ENCODE data around the gene COX8C.

The COX8C gene

GRCh38 chr14:93347850-93348249, 868 bp downstream of the COX8C start:
- H3K4me3 ChIP-seq (ENCODE audit: low read depth, low read length) = no peak overlapping the region
- H3K4me1 ChIP-seq (ENCODE audit: control insufficient read depth, insufficient read depth, low read length) = peaks cover 3% of the 10 kb centered on the region; the same call in 1 of the 2 replicates
- H3K36me3 ChIP-seq (ENCODE audit: control insufficient read depth in 2 of 2, insufficient read depth in 1 of 2, low read length in 2 of 2) = no peaks in the 10 kb centered on the region
- H3K27ac ChIP-seq (ENCODE audit: extremely low read depth, low read depth, low read length) = no peak overlapping the region
- TF ChIP-seq ZNF768 (tag by site-specific recombination; IDR thresholded peaks at IDR 0.05) (no peak), HOXD13 (CRISPR knock-in tag; IDR thresholded peaks at IDR 0.05; ENCODE audit: borderline replicate concordance) (no peak)
- TF ChIP-seq, protein P1, sequence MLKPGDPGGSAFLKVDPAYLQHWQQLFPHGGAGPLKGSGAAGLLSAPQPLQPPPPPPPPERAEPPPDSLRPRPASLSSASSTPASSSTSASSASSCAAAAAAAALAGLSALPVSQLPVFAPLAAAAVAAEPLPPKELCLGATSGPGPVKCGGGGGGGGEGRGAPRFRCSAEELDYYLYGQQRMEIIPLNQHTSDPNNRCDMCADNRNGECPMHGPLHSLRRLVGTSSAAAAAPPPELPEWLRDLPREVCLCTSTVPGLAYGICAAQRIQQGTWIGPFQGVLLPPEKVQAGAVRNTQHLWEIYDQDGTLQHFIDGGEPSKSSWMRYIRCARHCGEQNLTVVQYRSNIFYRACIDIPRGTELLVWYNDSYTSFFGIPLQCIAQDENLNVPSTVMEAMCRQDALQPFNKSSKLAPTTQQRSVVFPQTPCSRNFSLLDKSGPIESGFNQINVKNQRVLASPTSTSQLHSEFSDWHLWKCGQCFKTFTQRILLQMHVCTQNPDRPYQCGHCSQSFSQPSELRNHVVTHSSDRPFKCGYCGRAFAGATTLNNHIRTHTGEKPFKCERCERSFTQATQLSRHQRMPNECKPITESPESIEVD (tag by site-specific recombination; IDR thresholded peaks at IDR 0.05) = 0 out of 2 replicates have a peak, but pooled peaks have one; percentile 4
- ChIA-PET POLR2A (no interaction called here), CTCF (no interaction called here)
- no peaks in the 10 kb centered on the region for H3K9me3 ChIP-seq (ENCODE audit: control insufficient read depth, insufficient read depth, low read depth, low read length)

GRCh38 chr14:93348292-93348691, 1.3 kb downstream of the COX8C start:
- CTCF ChIA-PET = interaction anchor here (0.7 kb wide), 1 partner anchor 682 kb away, joined by 3 read pairs; no protein-coding TSS in a partner anchor
- Histone ChIP-seq H3K27ac (ENCODE audit: extremely low read depth, low read depth, low read length) (no peak overlapping the region), H3K9me3 (ENCODE audit: control insufficient read depth, insufficient read depth, low read depth, low read length) (no peaks in the 10 kb centered on the region), H3K4me1 (ENCODE audit: control insufficient read depth, insufficient read depth, low read length) (peaks cover 3% of the 10 kb centered on the region; the same call in 1 of the 2 replicates), H3K36me3 (ENCODE audit: control insufficient read depth in 2 of 2, insufficient read depth in 1 of 2, low read length in 2 of 2) (no peaks in the 10 kb centered on the region), H3K4me3 (ENCODE audit: low read depth, low read length) (no peak overlapping the region)
- POLR2A ChIA-PET = interaction anchor here (0.8 kb wide), 1 partner anchor 233 kb away, joined by 3 read pairs; no protein-coding TSS in a partner anchor
- TF ChIP-seq ZBTB21 (tag by site-specific recombination; IDR thresholded peaks at IDR 0.05) (peak; percentile 79), ZNF174 (tag by site-specific recombination; IDR thresholded peaks at IDR 0.05) (no peak), ZNF571 (tag by site-specific recombination; IDR thresholded peaks at IDR 0.05) (no peak), HOXD13 (CRISPR knock-in tag; IDR thresholded peaks at IDR 0.05; ENCODE audit: borderline replicate concordance) (no peak), ZNF426 (tag by site-specific recombination; IDR thresholded peaks at IDR 0.05) (no peak), ZNF24 (tag by site-specific recombination; IDR thresholded peaks at IDR 0.05) (no peak), ZNF350 (tag by site-specific recombination; IDR thresholded peaks at IDR 0.05) (no peak), ZNF658 (tag by site-specific recombination; IDR thresholded peaks at IDR 0.05) (no peak), ZNF830 (tag by site-specific recombination; IDR thresholded peaks at IDR 0.05; ENCODE audit: low read depth) (no peak), ZNF776 (tag by site-specific recombination; IDR thresholded peaks at IDR 0.05; ENCODE audit: borderline replicate concordance) (no peak), ZNF707 (tag by site-specific recombination; IDR thresholded peaks at IDR 0.05) (no peak), HOXC10 (CRISPR knock-in tag; IDR thresholded peaks at IDR 0.05) (no peak), ZNF791 (tag by site-specific recombination; IDR thresholded peaks at IDR 0.05) (no peak), ZNF585B (tag by site-specific recombination; IDR thresholded peaks at IDR 0.05) (no peak), ZNF692 (tag by site-specific recombination; IDR thresholded peaks at IDR 0.05) (0 out of 2 replicates have a peak, but pooled peaks have one; percentile 27), ZBTB8A (tag by site-specific recombination; IDR thresholded peaks at IDR 0.05) (no peak), IKZF3 (tag by site-specific recombination; IDR thresholded peaks at IDR 0.05) (no peak), ZNF184 (tag by site-specific recombination; IDR thresholded peaks at IDR 0.05) (0 out of 2 replicates have a peak, but pooled peaks have one; percentile 24), ZFP37 (tag by site-specific recombination; IDR thresholded peaks at IDR 0.05) (no peak), ZNF747 (tag by site-specific recombination; IDR thresholded peaks at IDR 0.05) (no peak), ZNF560 (tag by site-specific recombination; IDR thresholded peaks at IDR 0.05; ENCODE audit: borderline replicate concordance) (no peak)
- TF ChIP-seq, protein P2, sequence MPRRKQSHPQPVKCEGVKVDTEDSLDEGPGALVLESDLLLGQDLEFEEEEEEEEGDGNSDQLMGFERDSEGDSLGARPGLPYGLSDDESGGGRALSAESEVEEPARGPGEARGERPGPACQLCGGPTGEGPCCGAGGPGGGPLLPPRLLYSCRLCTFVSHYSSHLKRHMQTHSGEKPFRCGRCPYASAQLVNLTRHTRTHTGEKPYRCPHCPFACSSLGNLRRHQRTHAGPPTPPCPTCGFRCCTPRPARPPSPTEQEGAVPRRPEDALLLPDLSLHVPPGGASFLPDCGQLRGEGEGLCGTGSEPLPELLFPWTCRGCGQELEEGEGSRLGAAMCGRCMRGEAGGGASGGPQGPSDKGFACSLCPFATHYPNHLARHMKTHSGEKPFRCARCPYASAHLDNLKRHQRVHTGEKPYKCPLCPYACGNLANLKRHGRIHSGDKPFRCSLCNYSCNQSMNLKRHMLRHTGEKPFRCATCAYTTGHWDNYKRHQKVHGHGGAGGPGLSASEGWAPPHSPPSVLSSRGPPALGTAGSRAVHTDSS (tag by site-specific recombination; IDR thresholded peaks at IDR 0.05) = no peak
- TF ChIP-seq, protein P3, sequence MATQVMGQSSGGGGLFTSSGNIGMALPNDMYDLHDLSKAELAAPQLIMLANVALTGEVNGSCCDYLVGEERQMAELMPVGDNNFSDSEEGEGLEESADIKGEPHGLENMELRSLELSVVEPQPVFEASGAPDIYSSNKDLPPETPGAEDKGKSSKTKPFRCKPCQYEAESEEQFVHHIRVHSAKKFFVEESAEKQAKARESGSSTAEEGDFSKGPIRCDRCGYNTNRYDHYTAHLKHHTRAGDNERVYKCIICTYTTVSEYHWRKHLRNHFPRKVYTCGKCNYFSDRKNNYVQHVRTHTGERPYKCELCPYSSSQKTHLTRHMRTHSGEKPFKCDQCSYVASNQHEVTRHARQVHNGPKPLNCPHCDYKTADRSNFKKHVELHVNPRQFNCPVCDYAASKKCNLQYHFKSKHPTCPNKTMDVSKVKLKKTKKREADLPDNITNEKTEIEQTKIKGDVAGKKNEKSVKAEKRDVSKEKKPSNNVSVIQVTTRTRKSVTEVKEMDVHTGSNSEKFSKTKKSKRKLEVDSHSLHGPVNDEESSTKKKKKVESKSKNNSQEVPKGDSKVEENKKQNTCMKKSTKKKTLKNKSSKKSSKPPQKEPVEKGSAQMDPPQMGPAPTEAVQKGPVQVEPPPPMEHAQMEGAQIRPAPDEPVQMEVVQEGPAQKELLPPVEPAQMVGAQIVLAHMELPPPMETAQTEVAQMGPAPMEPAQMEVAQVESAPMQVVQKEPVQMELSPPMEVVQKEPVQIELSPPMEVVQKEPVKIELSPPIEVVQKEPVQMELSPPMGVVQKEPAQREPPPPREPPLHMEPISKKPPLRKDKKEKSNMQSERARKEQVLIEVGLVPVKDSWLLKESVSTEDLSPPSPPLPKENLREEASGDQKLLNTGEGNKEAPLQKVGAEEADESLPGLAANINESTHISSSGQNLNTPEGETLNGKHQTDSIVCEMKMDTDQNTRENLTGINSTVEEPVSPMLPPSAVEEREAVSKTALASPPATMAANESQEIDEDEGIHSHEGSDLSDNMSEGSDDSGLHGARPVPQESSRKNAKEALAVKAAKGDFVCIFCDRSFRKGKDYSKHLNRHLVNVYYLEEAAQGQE (tag by site-specific recombination; IDR thresholded peaks at IDR 0.05) = no peak
- TF ChIP-seq, protein P4, sequence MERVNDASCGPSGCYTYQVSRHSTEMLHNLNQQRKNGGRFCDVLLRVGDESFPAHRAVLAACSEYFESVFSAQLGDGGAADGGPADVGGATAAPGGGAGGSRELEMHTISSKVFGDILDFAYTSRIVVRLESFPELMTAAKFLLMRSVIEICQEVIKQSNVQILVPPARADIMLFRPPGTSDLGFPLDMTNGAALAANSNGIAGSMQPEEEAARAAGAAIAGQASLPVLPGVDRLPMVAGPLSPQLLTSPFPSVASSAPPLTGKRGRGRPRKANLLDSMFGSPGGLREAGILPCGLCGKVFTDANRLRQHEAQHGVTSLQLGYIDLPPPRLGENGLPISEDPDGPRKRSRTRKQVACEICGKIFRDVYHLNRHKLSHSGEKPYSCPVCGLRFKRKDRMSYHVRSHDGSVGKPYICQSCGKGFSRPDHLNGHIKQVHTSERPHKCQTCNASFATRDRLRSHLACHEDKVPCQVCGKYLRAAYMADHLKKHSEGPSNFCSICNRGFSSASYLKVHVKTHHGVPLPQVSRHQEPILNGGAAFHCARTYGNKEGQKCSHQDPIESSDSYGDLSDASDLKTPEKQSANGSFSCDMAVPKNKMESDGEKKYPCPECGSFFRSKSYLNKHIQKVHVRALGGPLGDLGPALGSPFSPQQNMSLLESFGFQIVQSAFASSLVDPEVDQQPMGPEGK (tag by site-specific recombination; IDR thresholded peaks at IDR 0.05) = no peak

All from HEK293 (cell line).